ENCODE results near the gene TCEAL9. TPM values are rescaled to one million over a fixed set of nuclear protein-coding genes. Genes with fewer than 3 reads are reported as not detected.

Gene TCEAL9
- total RNA-seq, 1 donor from 2014 or later = 42.8 TPM

- TF ChIP-seq, protein P1, sequence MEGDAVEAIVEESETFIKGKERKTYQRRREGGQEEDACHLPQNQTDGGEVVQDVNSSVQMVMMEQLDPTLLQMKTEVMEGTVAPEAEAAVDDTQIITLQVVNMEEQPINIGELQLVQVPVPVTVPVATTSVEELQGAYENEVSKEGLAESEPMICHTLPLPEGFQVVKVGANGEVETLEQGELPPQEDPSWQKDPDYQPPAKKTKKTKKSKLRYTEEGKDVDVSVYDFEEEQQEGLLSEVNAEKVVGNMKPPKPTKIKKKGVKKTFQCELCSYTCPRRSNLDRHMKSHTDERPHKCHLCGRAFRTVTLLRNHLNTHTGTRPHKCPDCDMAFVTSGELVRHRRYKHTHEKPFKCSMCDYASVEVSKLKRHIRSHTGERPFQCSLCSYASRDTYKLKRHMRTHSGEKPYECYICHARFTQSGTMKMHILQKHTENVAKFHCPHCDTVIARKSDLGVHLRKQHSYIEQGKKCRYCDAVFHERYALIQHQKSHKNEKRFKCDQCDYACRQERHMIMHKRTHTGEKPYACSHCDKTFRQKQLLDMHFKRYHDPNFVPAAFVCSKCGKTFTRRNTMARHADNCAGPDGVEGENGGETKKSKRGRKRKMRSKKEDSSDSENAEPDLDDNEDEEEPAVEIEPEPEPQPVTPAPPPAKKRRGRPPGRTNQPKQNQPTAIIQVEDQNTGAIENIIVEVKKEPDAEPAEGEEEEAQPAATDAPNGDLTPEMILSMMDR (conservative IDR thresholded peaks at IDR 0.05) = no peak
- Mint-ChIP-seq H3K27me3 (ENCODE audit: low read depth) (no peaks in the 10 kb centered on the region), H3K27ac (ENCODE audit: unreplicated experiment) (no peak overlapping the region), H3K4me1 (peaks cover 10% of the 10 kb centered on the region), H3K9me3 (peaks cover 2% of the 10 kb centered on the region), H3K36me3 (ENCODE audit: low read depth) (peaks cover 5% of the 10 kb centered on the region), H3K4me3 (no peak overlapping the region)
- no peak for DNase-seq (ENCODE audit: low read depth, low spot score)
Measured at GRCh38 chrX:103362474-103362873, 6.2 kb downstream of the TCEAL9 start.

- TF ChIP-seq, protein P1 (conservative IDR thresholded peaks at IDR 0.05) = no peak
- H3K27ac Mint-ChIP-seq (ENCODE audit: unreplicated experiment) = no peak overlapping the region
- peaks cover 4% of the 10 kb centered on the region for H3K4me1 Mint-ChIP-seq
- H3K27me3 Mint-ChIP-seq (ENCODE audit: low read depth) = no peaks in the 10 kb centered on the region
- H3K9me3 Mint-ChIP-seq = peaks cover 2% of the 10 kb centered on the region
- peaks cover 3% of the 10 kb centered on the region for H3K36me3 Mint-ChIP-seq (ENCODE audit: low read depth)
- no peak for DNase-seq (ENCODE audit: low read depth, low spot score)
- no peak overlapping the region for H3K4me3 Mint-ChIP-seq
Measured at GRCh38 chrX:103363046-103363445, 6.7 kb downstream of the TCEAL9 start.

- H3K36me3 Mint-ChIP-seq (ENCODE audit: low read depth) = no peaks in the 10 kb centered on the region
- no peaks in the 10 kb centered on the region for H3K4me1 Mint-ChIP-seq
- TF ChIP-seq, protein P1 (conservative IDR thresholded peaks at IDR 0.05) = no peak
- no peak for DNase-seq (ENCODE audit: low read depth, low spot score)
- H3K9me3 Mint-ChIP-seq = peaks cover 2% of the 10 kb centered on the region
- H3K4me3 Mint-ChIP-seq = no peak overlapping the region
- no peaks in the 10 kb centered on the region for H3K27me3 Mint-ChIP-seq (ENCODE audit: low read depth)
- no peak overlapping the region for H3K27ac Mint-ChIP-seq (ENCODE audit: unreplicated experiment)
Measured at GRCh38 chrX:103367502-103367901, 11.2 kb downstream of the TCEAL9 start.

DNA sequence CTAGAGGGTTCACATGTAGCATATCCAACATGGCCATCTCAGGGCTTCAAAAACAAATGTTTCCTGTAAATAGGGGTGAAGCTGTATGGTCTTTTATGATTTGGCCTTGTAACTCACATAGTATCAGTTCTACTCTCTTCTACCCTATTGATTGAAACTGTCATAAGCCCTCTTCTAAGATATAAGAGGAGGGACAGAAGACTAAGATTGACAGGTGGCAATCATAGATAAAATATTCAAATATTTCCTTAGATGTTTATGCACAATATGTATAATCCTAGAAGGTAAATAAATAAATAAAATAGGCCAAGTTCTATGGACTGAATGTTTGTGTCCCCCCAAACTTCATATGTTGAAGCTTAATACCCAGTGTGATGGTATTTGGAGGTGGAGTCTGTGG lies 13.2 kb downstream of the TCEAL9 start:
- no peak overlapping the region for H3K4me3 Mint-ChIP-seq
- no peak overlapping the region for H3K27ac Mint-ChIP-seq (ENCODE audit: unreplicated experiment)
- no peak for DNase-seq (ENCODE audit: low read depth, low spot score)
- no peaks in the 10 kb centered on the region for H3K4me1 Mint-ChIP-seq
- H3K27me3 Mint-ChIP-seq (ENCODE audit: low read depth) = no peaks in the 10 kb centered on the region
- H3K36me3 Mint-ChIP-seq (ENCODE audit: low read depth) = no peaks in the 10 kb centered on the region
- TF ChIP-seq, protein P1 (conservative IDR thresholded peaks at IDR 0.05) = no peak
- H3K9me3 Mint-ChIP-seq = peaks cover 2% of the 10 kb centered on the region

- TF ChIP-seq, protein P1 (conservative IDR thresholded peaks at IDR 0.05) = no peak
- DNase-seq (ENCODE audit: low read depth, low spot score) = no peak
- no peak overlapping the region for H3K4me3 Mint-ChIP-seq
- H3K36me3 Mint-ChIP-seq (ENCODE audit: low read depth) = peaks cover 8% of the 10 kb centered on the region
- H3K4me1 Mint-ChIP-seq = peaks cover 9% of the 10 kb centered on the region
- H3K9me3 Mint-ChIP-seq = peaks cover 2% of the 10 kb centered on the region
- H3K27ac Mint-ChIP-seq (ENCODE audit: unreplicated experiment) = no peak overlapping the region
- H3K27me3 Mint-ChIP-seq (ENCODE audit: low read depth) = no peaks in the 10 kb centered on the region
Measured at GRCh38 chrX:103372886-103373285, 16.6 kb downstream of the TCEAL9 start.

- peaks cover 9% of the 10 kb centered on the region for H3K36me3 Mint-ChIP-seq (ENCODE audit: low read depth)
- TF ChIP-seq, protein P1 (conservative IDR thresholded peaks at IDR 0.05) = no peak
- H3K4me3 Mint-ChIP-seq = no peak overlapping the region
- H3K27me3 Mint-ChIP-seq (ENCODE audit: low read depth) = no peaks in the 10 kb centered on the region
- H3K9me3 Mint-ChIP-seq = peaks cover 2% of the 10 kb centered on the region
- no peak for DNase-seq (ENCODE audit: low read depth, low spot score)
- H3K4me1 Mint-ChIP-seq = peaks cover 12% of the 10 kb centered on the region
- no peak overlapping the region for H3K27ac Mint-ChIP-seq (ENCODE audit: unreplicated experiment)
Measured at GRCh38 chrX:103373581-103373980, 17.3 kb downstream of the TCEAL9 start.

Data from neural crest cell (in vitro differentiated cells).